Astrocyte (in vitro differentiated cells and primary cell): Measurements from ENCODE around the gene ZNF18.

Experiments used
- CTCF ChIP-seq: IDR thresholded peaks from 2 replicates; pipeline ENCODE4 v1.5.1; 2011; ENCODE audit warnings: low read depth, mild to moderate bottlenecking, inconsistent platforms, low read length, moderate library complexity; ENCODE audit not compliant: insufficient read depth
- EZH2 ChIP-seq: IDR thresholded peaks from 2 replicates; pipeline ENCODE4 v1.6.1; 2012; ENCODE audit warnings: mild to moderate bottlenecking, low read length, inconsistent platforms; ENCODE audit not compliant: insufficient read depth

- TF ChIP-seq CTCF = no peak
- no peak for TF ChIP-seq EZH2
Observed at GRCh38 chr17:11979795-11980194, 17.5 kb downstream of the ZNF18 start.
